ENCODE results near the gene SLC16A10.
"Not testable (repeated sequence)": the region's sequence is repeated elsewhere in the genome, so short reads cannot be mapped to it uniquely, and the experiment has no call there.

The SLC16A10 gene

DNA sequence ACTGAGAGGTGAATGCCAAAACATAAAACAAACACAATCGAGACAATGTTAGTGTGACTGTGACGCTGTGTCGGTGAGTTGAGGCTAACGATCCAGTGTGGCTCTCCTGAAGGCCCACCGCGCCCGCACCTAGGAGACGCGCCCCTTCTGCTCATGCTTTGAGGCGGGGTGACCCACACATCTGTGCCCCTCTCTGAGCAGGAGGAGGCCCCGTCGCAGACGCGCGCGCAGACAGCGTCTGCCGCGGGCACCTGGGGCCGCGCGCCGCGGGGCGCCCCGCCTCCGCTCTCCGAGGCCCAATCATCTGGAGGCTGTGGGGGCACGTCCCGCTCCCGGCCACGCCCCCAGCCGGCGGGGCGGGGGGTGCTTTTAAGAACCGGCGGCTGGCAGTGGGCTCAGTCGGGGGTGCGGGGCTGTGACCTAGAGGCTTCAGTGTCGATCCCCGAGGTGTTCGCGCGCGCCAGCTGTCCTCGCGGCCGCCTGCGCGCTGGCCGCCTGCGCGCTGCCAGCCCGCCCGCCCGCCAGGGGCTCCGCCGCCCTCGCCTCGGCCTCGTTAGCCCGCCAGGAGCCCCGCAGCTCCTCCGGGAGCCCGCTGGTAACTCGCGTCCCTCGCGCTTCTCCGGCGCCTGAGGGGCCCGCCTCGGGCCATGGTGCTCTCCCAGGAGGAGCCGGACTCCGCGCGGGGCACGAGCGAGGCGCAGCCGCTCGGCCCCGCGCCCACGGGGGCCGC, at the start of gene SLC16A10:
TSS of gene SLC16A10 (plus strand) at position 398 of the 730 bp plus-strand sequence. CDS start at position 648, 250 bp downstream.
- peak; percentile 49 for DNase-seq (ENCODE audit: low spot score)

- DNase-seq (ENCODE audit: low spot score), result no peak
Measured at GRCh38 chr6:111038534-111039252, 48.6 kb upstream of the SLC16A10 start.

- DNase-seq (ENCODE audit: low spot score), result no peak
Measured at GRCh38 chr6:111041917-111042316, 45.4 kb upstream of the SLC16A10 start.

- DNase-seq (ENCODE audit: low spot score), result no peak
Measured at GRCh38 chr6:111047244-111047643, 40.1 kb upstream of the SLC16A10 start.

GRCh38 chr6:111050261-111051023, 36.9 kb upstream of the SLC16A10 start:
- no peak for DNase-seq (ENCODE audit: low spot score)

DNA sequence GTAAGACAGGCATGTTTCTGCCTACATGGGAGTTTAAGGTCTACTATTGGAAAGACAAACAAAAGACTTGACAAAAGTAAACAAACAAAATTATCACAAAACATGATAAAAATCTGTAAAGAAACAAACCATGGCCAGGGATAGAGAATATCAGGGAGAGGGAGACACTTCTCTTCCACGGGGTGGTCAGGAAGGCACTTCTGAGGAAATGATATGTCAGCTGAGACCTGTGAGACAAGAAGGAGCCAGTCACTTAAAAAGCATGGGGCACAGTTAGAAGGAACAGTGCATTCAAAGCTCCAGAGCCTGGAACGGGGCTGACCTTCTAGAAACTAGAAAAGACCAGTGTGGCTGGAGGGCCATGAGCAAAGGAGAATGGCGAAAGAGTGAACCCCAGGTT, 35.1 kb upstream of the SLC16A10 start:
- DNase-seq (ENCODE audit: low spot score), result no peak

- DNase-seq (ENCODE audit: low spot score), result peak; percentile 13
Measured at GRCh38 chr6:111057074-111057752, 30.1 kb upstream of the SLC16A10 start.

- no peak for DNase-seq (ENCODE audit: low spot score)
Measured at GRCh38 chr6:111061508-111061907, 25.8 kb upstream of the SLC16A10 start.

GRCh38 chr6:111061985-111062384, 25.3 kb upstream of the SLC16A10 start:
- not testable (repeated sequence) for DNase-seq (ENCODE audit: low spot score)

- not testable (repeated sequence) for DNase-seq (ENCODE audit: low spot score)
Measured at GRCh38 chr6:111062860-111063259, 24.4 kb upstream of the SLC16A10 start.

DNA sequence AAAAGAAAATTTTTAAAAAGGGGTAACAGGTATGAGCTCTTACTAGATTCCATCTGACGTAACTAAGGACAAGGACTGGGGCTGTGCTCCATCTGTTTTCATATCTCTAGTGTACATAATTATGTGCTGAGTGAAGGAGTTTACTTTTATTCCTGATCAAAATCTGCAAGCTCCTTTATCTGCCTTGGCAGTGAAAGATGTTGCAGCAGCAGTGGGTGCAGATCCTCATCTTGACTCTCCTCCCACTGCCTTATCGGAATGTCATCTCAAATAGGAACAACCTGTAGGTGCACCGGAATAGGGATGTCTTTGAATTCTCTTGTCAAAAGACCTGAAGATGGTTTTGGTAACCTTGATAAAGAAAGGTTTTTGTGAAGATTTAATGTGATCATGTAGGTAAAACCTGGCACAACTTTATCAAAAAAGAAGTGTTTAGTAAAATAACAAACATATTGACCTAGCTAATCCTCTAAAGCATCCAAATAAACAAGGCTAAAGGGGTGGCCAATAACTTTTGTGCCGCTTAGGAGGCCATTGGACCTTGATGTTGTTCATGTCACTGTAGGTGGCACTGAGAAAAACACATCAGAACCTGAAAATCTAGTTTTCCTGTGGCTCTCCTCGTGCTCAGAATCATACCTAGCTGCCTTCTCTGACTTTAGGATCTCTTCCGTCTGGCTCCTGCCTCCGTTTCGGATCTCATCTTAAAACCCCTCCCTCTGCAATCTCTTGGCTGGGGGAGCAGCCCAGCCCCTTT, 19.0 kb upstream of the SLC16A10 start:
- no peak for DNase-seq (ENCODE audit: low spot score)

- no peak for DNase-seq (ENCODE audit: low spot score)
Measured at GRCh38 chr6:111068866-111069234, 18.5 kb upstream of the SLC16A10 start.

- DNase-seq (ENCODE audit: low spot score), result no peak
Measured at GRCh38 chr6:111069382-111070104, 17.8 kb upstream of the SLC16A10 start.

DNA sequence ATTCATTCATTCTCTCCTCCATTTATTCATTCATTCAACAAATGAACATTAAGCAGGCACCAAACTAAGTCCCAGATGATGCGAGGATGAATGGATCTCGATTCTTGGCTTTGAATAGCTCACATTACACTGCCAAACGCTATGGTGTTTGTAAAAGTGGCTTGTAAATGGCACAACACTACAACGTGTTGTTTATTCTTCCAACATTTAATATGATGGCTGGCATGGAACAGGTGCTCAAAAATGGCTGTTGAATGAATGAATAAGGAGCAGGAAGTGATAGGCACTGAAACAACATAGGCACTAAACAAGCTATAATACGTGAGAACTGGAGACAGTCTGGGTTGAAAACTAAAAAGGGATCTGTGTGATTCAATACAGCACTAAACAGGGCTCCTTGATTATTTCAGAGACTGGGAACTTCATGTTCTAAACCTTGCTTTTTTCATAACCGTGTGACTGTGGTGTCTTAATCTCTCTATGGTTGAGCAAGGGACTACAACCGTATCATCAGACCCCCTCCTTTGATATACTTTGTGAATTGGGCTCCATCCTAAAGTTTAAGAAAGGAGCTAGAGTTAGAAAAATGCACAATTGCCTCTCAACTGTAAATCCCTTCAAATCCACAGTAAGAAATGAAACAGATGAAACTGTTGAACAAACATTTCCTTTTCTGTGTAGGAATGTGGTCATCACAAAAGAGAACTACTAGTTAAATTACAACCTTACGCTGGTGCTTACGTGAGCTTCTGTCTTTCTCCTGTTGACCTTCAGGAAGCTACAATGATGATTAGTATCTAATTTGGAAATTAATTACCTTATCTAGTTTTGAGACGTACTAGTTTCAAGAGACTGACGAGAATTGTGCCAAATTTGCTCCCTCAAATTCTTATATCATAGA, 16.9 kb upstream of the SLC16A10 start:
- no peak for DNase-seq (ENCODE audit: low spot score)

DNA sequence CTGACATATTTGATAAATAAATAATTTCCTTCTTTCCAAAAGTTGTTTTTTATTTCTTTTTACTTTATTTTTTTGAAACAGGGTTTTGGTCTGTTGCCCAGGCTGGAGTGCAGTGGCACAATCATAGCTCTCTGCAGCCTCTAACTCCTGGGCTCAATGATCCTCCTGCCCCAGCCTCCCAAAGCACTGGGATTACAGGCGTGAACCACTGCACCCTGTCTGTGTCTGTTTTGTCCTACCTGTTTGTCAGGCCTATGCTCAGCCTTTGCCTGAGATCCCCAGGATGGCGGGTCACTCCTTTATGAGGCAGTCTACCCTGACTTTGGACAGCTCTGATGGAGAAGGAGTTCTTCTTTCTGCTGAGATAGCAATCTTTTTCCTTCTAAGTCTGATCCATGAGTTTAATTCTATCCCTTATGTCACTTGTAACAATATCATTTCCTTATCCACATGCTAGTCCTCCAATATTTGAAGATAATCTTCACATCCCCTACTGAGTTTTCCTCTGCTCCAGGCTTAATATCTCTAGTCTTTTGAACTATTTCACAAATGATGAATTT, 14.4 kb upstream of the SLC16A10 start:
- DNase-seq (ENCODE audit: low spot score), result no peak

GRCh38 chr6:111074311-111074710, 13.0 kb upstream of the SLC16A10 start:
- no peak for DNase-seq (ENCODE audit: low spot score)

- no peak for DNase-seq (ENCODE audit: low spot score)
Measured at GRCh38 chr6:111076024-111076695, 11.1 kb upstream of the SLC16A10 start.

DNA sequence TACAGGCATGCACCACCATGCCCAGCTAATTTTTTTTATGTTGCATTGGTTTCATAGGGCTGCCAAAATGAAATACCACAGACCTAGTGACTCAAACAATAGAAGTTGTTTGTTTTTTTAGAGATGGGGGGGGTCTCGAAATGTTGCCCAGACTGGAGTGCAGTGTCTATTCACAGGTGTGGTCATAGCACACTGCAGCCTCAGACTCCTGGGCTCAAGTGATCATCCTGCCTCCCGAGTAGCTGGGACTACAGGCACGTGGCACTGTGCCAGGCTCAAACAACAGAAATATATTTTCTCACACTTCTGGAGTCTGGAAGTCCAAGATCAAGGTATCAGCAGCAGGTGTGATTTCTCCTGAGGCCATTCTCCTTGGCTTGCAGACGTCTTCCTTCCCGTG, 6.6 kb upstream of the SLC16A10 start:
- no peak for DNase-seq (ENCODE audit: low spot score)

GRCh38 chr6:111086685-111087084, 618 bp upstream of the SLC16A10 start:
- DNase-seq (ENCODE audit: low spot score), result no peak
